Glutamatergic neuron (in vitro differentiated cells): ENCODE results near the gene PRRX2. TPM values are rescaled to one million over a fixed set of nuclear protein-coding genes. Genes with fewer than 3 reads are reported as not detected.
"Not testable (repeated sequence)": the region's sequence is repeated elsewhere in the genome, so short reads cannot be mapped to it uniquely, and the experiment has no call there.

Source experiments
- DNase-seq: peaks from one replicate; pipeline ENCODE4 v3.0.0; 2022
- H3K27ac Mint-ChIP-seq: one replicate; pipeline ENCODE4 v1.8.0; 2020; ENCODE audit warnings: mild to moderate bottlenecking, mixed read lengths, inconsistent platforms; ENCODE audit not compliant: unreplicated experiment
- H3K27me3 Mint-ChIP-seq: one replicate; pipeline ENCODE4 v1.8.0; 2020; ENCODE audit warnings: mild to moderate bottlenecking, moderate library complexity, mixed read lengths, inconsistent platforms; ENCODE audit not compliant: unreplicated experiment
- H3K36me3 Mint-ChIP-seq: one replicate; pipeline ENCODE4 v1.8.0; 2020; ENCODE audit warnings: mild to moderate bottlenecking, mixed read lengths, inconsistent platforms; ENCODE audit not compliant: unreplicated experiment
- H3K4me1 Mint-ChIP-seq: one replicate; pipeline ENCODE4 v1.8.0; 2020; ENCODE audit warnings: mild to moderate bottlenecking, low read depth, mixed read lengths, inconsistent platforms; ENCODE audit not compliant: unreplicated experiment
- H3K4me3 Mint-ChIP-seq: one replicate; pipeline ENCODE4 v1.8.0; 2020; ENCODE audit warnings: mild to moderate bottlenecking, mixed read lengths, inconsistent platforms; ENCODE audit not compliant: unreplicated experiment
- H3K9me3 Mint-ChIP-seq: one replicate; pipeline ENCODE4 v1.8.0; 2020; ENCODE audit warnings: mild to moderate bottlenecking, moderate library complexity, mixed read lengths, inconsistent platforms; ENCODE audit not compliant: unreplicated experiment
- total RNA-seq: library from RNA; stranded (reverse); fragmentation: NEBNext Ultra II Directional; extraction: Animal tissue kit (Norgen Biotek cat#: 25700); gene quantifications from one replicate; pipeline ENCODE4 v1.2.1, GENCODE V29; 2021; ENCODE audit not compliant: unreplicated experiment
- TF ChIP-seq, protein P1 (sequence below): fragments of 200-600 bp; sonication (generic); IDR thresholded peaks from one replicate; pipeline ENCODE4 v1.5.0; 2021; ENCODE audit not compliant: partially characterized antibody, unreplicated experiment

Gene PRRX2
- total RNA-seq, 1 donor from 2014 or later = 2.3 TPM

DNA sequence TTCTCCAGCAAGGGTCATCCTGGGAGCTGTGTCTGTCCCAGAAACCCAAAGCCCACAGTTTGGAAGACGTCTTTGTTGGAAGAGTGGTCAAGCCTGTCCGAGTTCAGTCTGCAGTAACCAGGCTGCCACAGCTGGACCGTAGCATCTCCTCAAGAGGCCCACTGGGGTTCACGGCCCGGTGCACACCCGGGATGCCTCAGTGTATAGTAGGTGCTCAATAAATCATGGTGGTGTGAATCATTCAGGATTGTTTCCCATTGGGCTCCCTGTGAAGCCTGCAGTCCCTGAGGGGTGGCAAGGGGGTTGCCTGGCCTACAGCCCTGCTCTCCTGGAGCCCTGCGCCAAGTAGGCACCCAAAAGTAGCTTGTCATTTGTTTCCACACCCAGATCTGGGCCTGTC is 10.3 kb upstream of the PRRX2 start:
- H3K9me3 Mint-ChIP-seq = peaks cover 2% of the 10 kb centered on the region

DNA sequence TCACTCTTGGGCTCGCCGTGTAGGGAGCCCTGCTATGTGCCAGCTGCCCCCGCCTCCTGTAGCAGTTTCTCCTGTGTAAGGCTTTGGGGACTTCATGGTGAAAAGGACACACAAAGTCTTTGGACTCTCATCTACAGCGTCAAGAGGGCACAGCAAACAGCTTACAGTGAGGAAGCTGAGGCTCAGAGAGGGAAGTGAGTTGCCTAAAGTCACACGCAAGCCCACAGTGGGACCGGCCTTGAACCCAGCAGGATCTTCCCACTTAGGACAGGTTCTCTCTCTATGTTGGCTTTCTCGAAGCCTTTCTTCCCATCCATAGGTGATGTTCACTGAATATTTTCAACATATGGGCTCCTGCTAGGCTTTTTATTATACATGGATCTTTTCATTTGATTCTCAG is 9.8 kb upstream of the PRRX2 start:
- no peak for DNase-seq
- no peaks in the 10 kb centered on the region for H3K36me3 Mint-ChIP-seq
- no peaks in the 10 kb centered on the region for H3K4me1 Mint-ChIP-seq
- H3K9me3 Mint-ChIP-seq = no peaks in the 10 kb centered on the region
- TF ChIP-seq, protein P1, sequence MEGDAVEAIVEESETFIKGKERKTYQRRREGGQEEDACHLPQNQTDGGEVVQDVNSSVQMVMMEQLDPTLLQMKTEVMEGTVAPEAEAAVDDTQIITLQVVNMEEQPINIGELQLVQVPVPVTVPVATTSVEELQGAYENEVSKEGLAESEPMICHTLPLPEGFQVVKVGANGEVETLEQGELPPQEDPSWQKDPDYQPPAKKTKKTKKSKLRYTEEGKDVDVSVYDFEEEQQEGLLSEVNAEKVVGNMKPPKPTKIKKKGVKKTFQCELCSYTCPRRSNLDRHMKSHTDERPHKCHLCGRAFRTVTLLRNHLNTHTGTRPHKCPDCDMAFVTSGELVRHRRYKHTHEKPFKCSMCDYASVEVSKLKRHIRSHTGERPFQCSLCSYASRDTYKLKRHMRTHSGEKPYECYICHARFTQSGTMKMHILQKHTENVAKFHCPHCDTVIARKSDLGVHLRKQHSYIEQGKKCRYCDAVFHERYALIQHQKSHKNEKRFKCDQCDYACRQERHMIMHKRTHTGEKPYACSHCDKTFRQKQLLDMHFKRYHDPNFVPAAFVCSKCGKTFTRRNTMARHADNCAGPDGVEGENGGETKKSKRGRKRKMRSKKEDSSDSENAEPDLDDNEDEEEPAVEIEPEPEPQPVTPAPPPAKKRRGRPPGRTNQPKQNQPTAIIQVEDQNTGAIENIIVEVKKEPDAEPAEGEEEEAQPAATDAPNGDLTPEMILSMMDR = no peak
- no peak overlapping the region for H3K27ac Mint-ChIP-seq
- peaks cover 1% of the 10 kb centered on the region for H3K27me3 Mint-ChIP-seq
- H3K4me3 Mint-ChIP-seq = no peak overlapping the region

More for the DNA sequence above, 10.3 kb upstream of the PRRX2 start:
- TF ChIP-seq, protein P1 = no peak
- no peak overlapping the region for H3K27ac Mint-ChIP-seq
- H3K36me3 Mint-ChIP-seq = no peaks in the 10 kb centered on the region
- H3K27me3 Mint-ChIP-seq = peaks cover 4% of the 10 kb centered on the region
- no peak overlapping the region for H3K4me3 Mint-ChIP-seq
- H3K4me1 Mint-ChIP-seq = peaks cover under 1% of the 10 kb centered on the region
- no peak for DNase-seq

DNA sequence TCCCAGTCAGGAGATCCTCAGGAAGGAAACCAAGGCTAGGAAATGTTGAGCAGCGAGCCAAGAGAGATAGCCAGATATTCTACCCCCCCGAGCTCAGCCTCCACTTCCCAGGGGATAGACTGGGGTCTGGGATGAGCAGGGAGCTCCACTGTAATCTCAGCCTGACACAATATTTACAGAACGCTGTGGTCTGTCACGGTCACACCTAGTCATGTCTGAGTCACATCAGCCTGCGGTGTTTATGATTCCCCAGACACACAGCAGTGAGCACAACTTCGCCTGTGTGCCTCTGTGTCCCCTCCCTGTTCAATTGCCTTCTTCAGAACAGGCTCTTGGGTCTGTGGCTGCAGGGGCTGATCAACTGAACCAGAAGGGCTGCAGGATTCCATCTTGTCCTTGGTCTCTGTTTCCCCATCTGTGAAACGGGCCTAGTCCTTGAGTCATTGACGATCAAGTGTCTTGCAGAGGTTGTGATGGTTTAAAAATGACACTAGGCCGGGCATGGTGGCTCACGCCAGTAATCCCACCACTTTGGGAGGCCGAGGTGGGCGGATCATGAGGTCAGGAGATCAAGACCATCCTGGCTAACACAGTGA is 8.6 kb upstream of the PRRX2 start:
- H3K9me3 Mint-ChIP-seq = no peaks in the 10 kb centered on the region
- no peaks in the 10 kb centered on the region for H3K36me3 Mint-ChIP-seq
- no peak overlapping the region for H3K4me3 Mint-ChIP-seq
- H3K27me3 Mint-ChIP-seq = peaks cover 1% of the 10 kb centered on the region
- H3K4me1 Mint-ChIP-seq = no peaks in the 10 kb centered on the region
- H3K27ac Mint-ChIP-seq = no peak overlapping the region
- TF ChIP-seq, protein P1 = no peak
- DNase-seq = no peak

DNA sequence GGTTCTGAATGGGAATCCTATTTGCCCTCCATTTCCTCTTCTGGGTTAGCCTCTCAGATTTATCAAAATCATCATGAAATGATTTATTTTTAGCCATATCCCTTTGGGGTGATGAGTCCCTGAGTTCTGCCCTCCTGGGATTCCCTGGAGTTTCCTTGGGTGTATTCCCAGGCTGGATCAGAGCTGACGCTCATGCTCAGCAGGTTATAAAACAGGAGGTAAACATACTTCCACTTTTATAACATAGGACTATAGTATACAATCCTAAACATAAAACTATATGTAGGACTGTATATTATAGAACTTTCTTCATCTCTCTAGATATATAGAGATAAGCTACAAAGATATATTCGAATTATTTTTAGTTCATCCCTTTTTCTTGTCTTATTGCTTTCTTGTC is 4.4 kb upstream of the PRRX2 start:
- no peaks in the 10 kb centered on the region for H3K36me3 Mint-ChIP-seq
- H3K4me1 Mint-ChIP-seq = no peaks in the 10 kb centered on the region
- no peak overlapping the region for H3K4me3 Mint-ChIP-seq
- H3K27ac Mint-ChIP-seq = no peak overlapping the region
- no peak for DNase-seq
- peaks cover 9% of the 10 kb centered on the region for H3K27me3 Mint-ChIP-seq
- TF ChIP-seq, protein P1 = no peak
- H3K9me3 Mint-ChIP-seq = no peaks in the 10 kb centered on the region

DNA sequence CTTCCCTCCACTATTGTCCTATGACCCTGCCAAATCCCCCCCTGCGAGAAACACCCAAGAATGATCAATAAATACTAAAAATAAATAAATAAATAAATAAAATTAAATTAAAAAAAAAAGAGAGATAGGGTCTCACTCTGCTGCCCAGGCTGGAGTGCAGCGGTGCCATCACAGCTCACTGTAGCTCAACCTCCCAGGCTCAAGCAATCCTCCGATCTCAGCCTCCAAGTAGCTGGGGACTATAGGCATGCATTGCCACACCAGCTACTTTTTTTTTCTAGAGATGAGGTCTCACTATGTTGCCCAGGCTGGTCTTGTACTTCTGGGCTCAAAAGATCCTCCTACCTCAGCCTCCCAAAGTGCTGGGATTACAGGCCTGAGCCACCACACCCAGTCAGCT is 3.2 kb upstream of the PRRX2 start:
- H3K4me1 Mint-ChIP-seq, H3K4me3 Mint-ChIP-seq: not testable (repeated sequence)

More for the DNA sequence above, 3.2 kb upstream of the PRRX2 start:
- not testable (repeated sequence) for H3K27me3 Mint-ChIP-seq, DNase-seq, H3K36me3 Mint-ChIP-seq, H3K27ac Mint-ChIP-seq, H3K9me3 Mint-ChIP-seq
